ENCODE data around the gene CASTOR1.

Gene CASTOR1

GRCh38 chr22:30284172-30284571 is 5.1 kb downstream of the CASTOR1 start:
- DNase-seq = no peak

DNA sequence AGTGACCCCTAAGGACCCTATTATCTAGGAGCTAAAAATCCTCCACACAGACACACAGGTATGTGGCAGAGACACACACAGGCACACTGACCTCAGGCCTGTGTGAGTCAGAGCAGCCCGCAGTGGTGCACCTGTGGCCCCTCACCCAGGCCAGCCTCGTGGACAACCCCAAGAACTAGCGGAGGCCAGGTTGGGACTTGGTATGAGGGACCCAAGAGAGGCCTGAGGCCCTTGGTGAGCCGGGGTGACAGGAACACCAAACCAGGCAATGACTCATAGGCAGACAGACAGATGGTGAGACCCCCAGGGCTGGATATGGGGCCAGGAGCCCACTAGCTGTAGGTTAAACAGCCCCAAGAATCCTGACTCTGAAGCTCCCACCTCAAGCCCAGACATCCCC is 6.0 kb downstream of the CASTOR1 start:
- DNase-seq = no peak

- DNase-seq = no peak
Measured at GRCh38 chr22:30282616-30283046, 6.7 kb downstream of the CASTOR1 start.

DNA sequence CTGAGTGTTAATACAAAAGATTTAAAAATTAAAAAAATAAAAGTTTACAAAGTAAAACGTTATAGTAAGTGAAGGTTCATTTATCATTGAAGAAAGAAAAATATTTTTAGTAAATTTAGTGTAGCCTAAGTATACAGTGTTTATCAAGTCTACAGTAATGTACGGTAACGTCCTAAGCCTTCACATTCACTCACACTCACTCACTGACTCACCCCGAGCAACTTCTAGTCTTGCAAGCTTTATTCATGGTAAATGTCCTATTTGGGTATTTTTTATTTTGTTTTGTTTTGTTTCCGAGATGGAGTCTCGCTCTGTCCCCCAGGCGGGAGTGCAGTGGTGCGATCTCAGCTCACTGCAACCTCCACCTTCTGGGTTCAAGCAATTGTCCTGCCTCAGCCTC is 8.8 kb downstream of the CASTOR1 start:
- DNase-seq = no peak

DNA sequence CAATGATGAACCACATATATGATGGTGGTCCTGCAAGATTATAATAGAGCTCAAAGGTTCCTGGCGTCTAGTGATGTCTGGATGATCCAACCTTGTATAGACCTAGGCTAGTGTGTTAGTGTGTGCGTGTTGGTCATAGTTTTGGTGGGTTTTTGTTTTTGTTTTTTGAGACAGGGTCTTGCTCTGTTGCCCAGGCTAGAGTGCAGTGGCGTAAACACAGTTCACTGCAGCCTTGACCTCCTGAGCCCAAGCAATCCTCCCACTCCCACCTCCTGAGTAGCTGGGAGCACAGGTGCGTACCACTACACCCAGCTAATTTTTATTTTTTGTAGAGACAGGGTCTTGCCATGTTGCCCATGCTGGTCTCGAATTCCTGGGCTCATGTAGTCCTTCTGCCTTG is 9.4 kb downstream of the CASTOR1 start:
- no peak for DNase-seq

GRCh38 chr22:30279046-30279788 is 10.1 kb downstream of the CASTOR1 start:
- DNase-seq = no peak

- DNase-seq = no peak
Measured at GRCh38 chr22:30277547-30278344, 11.6 kb downstream of the CASTOR1 start.

DNA sequence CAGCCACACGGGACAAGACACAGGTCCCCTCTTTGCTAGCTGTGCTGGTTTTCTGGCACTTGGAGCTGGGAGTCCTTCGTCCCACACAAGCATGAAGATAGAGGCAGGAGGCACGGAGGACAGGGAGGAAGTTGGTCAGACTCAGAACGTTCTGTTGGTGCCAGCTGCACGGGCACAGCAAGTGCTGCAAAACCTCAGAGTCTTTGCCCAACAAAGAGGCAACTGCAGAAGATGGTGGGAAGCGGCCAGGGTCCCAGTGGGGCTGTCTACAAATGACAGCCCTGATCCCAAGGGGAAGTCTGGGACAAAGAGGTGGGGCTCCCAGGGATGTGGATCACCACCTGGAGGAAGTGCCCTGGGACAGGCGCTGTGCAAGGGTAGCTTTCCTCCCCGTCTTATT is 13.3 kb downstream of the CASTOR1 start:
- DNase-seq = no peak

DNA sequence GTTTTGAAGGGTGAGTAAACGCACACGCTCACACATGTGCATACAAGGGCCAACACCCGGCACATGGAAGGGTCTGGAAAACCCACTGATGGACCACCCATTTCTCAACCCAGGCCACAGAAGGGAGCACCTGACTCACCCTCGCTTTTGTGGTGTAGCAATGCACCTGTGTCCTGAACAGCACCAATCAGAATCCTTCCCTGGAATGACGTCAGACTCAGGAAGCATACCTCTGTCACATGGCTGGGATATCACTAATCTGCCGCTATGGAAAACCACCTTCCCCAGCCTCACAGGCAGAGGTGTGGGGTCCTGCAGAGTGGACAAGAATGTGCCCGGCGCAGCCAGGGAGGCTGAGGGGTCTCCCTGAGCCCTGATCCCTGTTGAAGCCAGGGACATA is 13.7 kb downstream of the CASTOR1 start:
- DNase-seq = no peak

DNA sequence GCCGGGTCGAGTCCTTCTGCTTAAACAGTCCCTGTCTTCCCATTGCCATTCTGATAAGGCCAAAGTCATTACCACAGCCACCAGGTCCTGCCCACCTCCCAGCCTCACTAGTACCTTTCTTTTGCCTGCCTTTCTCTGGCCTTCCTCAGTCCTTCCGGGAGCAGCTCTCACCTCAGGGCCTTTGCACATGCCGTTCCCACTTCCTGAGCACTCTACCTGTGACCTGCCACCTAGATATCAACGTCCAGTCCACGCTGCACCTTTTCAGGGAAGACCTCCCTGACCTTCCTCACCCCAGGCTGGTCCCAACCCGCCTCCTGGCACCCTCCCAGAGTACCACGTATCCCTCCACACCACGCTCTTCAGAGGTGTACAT is 14.9 kb downstream of the CASTOR1 start:
- DNase-seq = no peak

DNA sequence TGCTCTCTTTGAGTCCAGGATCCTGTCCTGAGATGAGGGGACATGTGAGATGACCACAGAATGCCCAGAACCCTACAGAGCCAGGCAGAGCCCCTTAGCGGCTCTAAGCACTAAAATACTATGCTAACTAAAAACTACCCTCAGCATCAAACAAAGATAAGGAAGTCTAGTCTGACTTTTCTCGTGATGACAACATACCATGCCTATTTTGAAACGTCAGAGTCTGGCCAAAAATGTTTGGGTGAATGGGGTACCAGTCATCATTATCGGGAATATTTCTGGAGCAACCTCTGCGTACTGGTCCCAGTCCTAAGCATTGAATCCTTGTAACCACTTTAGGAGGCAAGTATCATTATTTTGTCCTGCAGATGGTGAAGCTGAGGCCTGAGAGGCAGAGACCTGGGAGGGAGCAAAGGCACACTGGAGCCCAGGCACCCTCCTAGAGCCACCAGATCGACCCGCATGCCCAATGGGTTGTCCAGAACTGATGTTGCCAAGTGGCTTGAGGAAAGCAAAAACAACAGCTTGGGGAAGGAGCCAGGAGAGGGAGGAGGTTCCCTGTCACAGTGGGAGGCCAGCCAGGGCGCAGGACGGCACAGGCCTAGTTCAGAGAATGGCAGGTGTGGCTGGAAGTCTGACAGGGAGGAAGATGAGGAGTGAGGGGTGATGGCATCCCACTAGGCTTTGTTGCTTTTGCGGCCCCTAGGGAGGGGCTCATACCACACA is 15.4 kb downstream of the CASTOR1 start:
- no peak for DNase-seq

- no peak for DNase-seq
Measured at GRCh38 chr22:30272781-30273601, 16.3 kb downstream of the CASTOR1 start.

GRCh38 chr22:30270832-30271231 is 18.5 kb downstream of the CASTOR1 start:
- no peak for DNase-seq

DNA sequence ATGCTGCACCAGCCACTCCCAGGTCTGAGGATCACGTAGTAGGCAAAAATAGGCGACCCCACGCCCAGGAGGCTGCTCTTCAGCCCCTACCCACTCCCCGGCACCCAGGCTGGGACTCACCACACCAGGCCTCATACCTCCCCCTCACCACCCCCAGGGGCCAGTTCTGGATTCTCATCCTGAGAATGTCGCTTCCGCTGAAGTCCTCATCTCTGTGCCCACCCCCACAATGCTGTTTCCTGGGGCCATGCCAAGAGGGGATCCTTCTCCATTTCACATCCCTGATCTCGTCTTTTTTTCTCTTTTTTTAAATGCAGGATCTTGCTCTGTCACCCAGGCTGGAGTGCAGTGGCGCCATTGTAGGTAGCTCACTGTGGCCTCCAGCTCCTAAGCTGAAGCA is 21.0 kb downstream of the CASTOR1 start:
- no peak for DNase-seq

DNA sequence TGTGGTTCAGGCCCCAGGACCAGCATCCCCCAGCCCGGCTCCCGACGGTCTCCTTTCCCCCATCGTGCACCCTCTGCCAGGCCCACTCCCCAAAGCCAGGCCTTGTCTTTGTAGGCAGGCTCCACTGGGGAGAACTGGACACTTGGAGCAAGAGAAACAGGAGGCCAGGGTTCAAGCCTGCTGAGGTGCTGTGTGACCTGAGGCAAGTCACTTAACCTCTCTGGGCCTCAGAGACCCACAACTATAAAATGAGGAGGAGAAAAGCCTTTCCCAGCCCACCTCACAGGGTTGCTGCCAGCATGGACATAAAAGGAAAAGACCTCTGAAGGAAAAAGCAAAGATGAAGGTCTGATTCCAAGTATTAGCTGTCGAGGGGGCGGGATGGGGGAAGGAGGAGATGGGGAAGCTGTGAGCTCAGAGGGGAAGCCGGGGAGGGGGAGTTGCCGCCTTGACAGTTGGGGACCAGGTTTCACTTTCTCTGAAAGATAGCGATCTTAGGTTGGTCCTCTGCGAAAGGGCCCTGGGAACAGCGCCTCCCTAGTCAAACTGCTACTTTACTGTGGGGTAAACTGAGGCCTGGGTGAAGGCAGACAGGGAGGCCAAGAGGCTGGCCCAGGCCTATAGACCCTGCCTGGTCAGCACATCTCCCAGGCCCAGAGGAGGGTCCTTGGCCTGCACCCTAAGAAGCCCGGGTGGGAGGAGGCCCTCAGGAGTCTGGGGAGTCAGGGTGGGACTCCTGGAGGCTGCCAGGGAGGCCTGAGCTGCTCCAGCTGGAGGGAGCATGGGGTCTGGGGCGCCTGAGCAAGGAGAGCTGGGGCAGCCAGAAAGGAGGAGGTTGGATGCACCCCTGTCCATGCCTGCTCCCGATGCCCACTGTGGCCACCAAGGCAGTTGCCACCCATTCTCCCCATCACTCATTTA is 21.7 kb downstream of the CASTOR1 start:
- peak; percentile 69 for DNase-seq

GRCh38 chr22:30266445-30267381 is 22.6 kb downstream of the CASTOR1 start, which contains the start of gene OSM:
Gene OSM (minus strand): TSS chr22:30266851. CDS start chr22:30266799, 52 bp downstream.
- DNase-seq = peak; percentile 88

DNA sequence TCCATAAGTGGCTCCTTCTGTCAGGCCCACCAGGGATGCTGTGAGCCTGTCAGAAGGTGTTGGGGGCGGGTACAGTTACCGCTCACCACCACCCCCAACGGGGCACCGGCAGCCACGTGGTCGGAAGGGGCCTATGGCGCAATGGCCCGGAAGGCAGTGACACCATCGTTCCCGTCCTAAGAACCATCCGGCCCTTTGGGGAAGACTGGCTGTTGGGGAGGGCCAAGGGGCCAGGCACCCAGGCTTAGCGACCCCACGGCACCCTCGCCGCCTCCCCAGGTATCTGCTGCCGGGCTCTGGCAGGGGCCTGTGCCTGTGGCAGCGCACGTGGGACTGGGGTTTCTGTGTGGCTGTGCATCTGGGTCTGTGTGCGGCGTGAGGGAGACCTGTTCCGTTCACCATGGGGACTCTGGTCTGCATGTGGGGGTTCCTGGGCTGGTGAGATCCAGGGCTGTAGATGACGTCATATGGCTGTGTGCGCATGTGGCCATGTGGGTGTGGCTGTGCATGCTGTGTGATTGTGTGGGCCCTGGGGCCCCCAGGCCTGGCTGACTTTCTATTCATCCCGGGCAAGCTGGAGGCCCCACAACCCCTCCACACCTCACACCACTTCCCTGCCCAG is 23.4 kb downstream of the CASTOR1 start:
- peak; percentile 90 for DNase-seq

GRCh38 chr22:30265131-30265720 is 24.1 kb downstream of the CASTOR1 start:
- DNase-seq = no peak

DNA sequence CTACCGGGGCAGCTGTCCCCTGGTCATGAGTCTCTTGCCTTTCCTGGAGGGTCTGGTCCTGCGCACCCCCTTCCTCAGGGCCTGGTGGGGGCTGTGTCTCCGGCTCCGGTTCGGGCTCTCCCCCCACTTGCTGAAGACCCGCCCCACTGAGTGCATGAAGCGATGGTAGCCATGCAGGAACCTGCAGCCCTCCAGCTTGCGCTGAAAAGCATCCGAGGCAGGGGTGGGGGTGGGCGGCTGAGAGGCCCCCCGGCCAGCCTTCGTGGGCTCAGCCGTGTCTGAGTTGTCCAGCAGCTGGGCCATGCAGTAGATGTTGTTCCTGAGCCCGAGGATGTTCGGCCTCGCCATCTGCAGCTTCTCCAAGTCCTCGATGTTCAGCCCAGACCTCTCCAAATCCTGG is 25.4 kb downstream of the CASTOR1 start:
- DNase-seq = no peak
